HL-60 (cell line): ENCODE results near the gene PTPRN2.

Source experiments
- DNase-seq, 2 experiments: peaks; one replicate each; pipeline ENCODE4 v3.0.0-alpha.2; 2010 to 2020; ENCODE audit warnings: low read depth in 1 of 2, low spot score in 1 of 2
- H3K27ac ChIP-seq: fragments of 250-450 bp; sonication (Bioruptor Pico); replicated peaks from 2 replicates; pipeline ENCODE4 v1.5.1; 2020; ENCODE audit warnings: mild to moderate bottlenecking, moderate library complexity
- H3K27me3 ChIP-seq: fragments of 250-450 bp; sonication (Bioruptor Pico); 2 replicates; pipeline ENCODE4 v1.5.1; 2021; ENCODE audit warnings: mild to moderate bottlenecking, moderate library complexity; ENCODE audit not compliant: insufficient read depth, poor library complexity, severe bottlenecking
- H3K4me3 ChIP-seq: replicated peaks from 2 replicates; pipeline ENCODE4 v1.5.1; 2011; ENCODE audit warnings: mild to moderate bottlenecking, control low read depth, low read length; ENCODE audit not compliant: insufficient read depth
- GABPA ChIP-seq: IDR thresholded peaks from 2 replicates; pipeline ENCODE4 v1.6.1; 2012; ENCODE audit warnings: low read depth
- POLR2AphosphoS5 ChIP-seq: IDR thresholded peaks from 2 replicates; pipeline ENCODE4 v1.6.1; 2012; ENCODE audit warnings: low read depth
- SPI1 ChIP-seq: IDR thresholded peaks from 2 replicates; pipeline ENCODE4 v1.6.1; 2012; ENCODE audit warnings: low read depth, mild to moderate bottlenecking, borderline replicate concordance
- TF ChIP-seq, protein P1 (sequence below): IDR thresholded peaks from one replicate; pipeline ENCODE4 v1.5.1; 2011; ENCODE audit warnings: low read length, control low read depth, inconsistent platforms; ENCODE audit not compliant: insufficient read depth
- TF ChIP-seq, protein P2 (sequence below): IDR thresholded peaks from 2 replicates; pipeline ENCODE4 v1.6.1; 2012; ENCODE audit warnings: low read depth; ENCODE audit not compliant: insufficient replicate concordance

PTPRN2 gene

DNA sequence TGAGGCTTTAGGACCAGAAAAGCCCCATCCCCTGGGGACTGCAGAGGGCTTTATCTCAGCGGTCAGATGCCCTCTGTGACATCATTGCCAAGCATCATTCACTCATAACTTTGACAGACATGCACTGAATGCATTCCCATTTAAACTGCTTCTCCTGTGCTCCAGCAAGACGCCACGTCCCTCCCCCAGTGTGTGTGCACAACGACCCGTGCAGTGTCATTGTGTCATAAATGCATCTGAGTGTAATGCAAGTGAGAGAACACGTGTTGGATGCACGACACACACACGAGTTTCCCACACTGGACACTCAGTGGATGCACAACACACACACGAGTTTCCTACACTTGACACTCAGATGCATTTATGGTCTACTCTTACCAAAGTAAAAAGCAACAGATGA lies 337.9 kb downstream of the PTPRN2 start:
- DNase-seq, result no peak
- Histone ChIP-seq H3K27me3 (no peaks in the 10 kb centered on the region), H3K4me3 (no peak overlapping the region), H3K27ac (no peak overlapping the region)
- TF ChIP-seq, protein P1, sequence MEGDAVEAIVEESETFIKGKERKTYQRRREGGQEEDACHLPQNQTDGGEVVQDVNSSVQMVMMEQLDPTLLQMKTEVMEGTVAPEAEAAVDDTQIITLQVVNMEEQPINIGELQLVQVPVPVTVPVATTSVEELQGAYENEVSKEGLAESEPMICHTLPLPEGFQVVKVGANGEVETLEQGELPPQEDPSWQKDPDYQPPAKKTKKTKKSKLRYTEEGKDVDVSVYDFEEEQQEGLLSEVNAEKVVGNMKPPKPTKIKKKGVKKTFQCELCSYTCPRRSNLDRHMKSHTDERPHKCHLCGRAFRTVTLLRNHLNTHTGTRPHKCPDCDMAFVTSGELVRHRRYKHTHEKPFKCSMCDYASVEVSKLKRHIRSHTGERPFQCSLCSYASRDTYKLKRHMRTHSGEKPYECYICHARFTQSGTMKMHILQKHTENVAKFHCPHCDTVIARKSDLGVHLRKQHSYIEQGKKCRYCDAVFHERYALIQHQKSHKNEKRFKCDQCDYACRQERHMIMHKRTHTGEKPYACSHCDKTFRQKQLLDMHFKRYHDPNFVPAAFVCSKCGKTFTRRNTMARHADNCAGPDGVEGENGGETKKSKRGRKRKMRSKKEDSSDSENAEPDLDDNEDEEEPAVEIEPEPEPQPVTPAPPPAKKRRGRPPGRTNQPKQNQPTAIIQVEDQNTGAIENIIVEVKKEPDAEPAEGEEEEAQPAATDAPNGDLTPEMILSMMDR, result no peak
- TF ChIP-seq, protein P2, sequence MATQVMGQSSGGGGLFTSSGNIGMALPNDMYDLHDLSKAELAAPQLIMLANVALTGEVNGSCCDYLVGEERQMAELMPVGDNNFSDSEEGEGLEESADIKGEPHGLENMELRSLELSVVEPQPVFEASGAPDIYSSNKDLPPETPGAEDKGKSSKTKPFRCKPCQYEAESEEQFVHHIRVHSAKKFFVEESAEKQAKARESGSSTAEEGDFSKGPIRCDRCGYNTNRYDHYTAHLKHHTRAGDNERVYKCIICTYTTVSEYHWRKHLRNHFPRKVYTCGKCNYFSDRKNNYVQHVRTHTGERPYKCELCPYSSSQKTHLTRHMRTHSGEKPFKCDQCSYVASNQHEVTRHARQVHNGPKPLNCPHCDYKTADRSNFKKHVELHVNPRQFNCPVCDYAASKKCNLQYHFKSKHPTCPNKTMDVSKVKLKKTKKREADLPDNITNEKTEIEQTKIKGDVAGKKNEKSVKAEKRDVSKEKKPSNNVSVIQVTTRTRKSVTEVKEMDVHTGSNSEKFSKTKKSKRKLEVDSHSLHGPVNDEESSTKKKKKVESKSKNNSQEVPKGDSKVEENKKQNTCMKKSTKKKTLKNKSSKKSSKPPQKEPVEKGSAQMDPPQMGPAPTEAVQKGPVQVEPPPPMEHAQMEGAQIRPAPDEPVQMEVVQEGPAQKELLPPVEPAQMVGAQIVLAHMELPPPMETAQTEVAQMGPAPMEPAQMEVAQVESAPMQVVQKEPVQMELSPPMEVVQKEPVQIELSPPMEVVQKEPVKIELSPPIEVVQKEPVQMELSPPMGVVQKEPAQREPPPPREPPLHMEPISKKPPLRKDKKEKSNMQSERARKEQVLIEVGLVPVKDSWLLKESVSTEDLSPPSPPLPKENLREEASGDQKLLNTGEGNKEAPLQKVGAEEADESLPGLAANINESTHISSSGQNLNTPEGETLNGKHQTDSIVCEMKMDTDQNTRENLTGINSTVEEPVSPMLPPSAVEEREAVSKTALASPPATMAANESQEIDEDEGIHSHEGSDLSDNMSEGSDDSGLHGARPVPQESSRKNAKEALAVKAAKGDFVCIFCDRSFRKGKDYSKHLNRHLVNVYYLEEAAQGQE, result no peak
- TF ChIP-seq POLR2AphosphoS5 (no peak), GABPA (no peak), SPI1 (no peak)

DNA sequence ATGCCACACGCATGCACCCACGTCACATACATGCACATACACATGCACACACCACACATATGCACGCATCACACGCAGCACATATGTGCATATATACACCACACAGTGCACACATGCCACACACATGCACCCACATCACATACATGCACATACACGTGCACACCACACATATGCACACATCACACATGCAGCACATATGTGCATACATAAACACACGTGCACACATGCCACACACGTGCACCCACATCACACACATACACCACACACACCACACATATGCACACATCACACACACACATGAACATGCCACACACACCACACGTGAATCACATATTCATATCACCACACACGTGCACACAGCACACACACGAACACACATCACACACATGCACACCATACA lies 338.8 kb downstream of the PTPRN2 start:
- Histone ChIP-seq H3K4me3 (no peak overlapping the region), H3K27ac (no peak overlapping the region), H3K27me3 (no peaks in the 10 kb centered on the region)
- DNase-seq, result no peak
- TF ChIP-seq GABPA (no peak), SPI1 (no peak), POLR2AphosphoS5 (no peak)
- TF ChIP-seq, protein P1, result no peak

DNA sequence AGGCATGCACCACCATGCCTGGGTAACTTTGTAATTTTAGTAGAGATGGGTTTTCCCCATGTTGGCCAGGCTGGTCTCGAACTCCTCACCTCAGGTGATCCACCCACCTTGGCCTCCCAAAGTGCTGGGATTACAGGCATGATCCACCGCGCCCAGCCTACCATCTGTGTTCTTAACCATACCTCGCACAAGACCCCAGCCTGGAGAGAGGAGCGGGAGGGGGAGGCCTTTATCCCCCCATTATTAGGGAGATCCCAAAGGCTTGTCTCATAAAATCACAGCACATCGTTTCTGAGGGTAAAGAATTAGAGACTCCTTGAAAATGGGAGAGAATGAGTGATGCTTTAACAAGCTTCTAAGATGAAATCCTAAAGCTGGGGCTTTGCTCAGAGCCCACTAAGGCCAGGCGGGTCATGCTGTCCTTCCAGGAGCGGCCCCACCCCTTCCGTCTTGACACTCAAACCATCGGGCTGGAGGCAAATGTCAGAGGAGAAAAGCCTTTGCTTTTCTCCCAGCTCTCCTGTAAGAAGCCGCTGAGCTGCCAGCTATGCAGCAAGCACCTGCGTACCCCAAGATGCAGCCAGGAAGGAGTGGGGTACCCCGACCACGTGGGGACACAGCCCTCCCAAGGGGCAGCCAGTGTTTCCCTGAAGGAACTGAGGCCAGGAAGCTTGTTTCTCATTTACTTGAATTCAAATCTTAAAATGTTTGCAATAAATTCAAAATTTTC lies 339.7 kb downstream of the PTPRN2 start:
- Histone ChIP-seq H3K27ac (no peak overlapping the region), H3K27me3 (no peaks in the 10 kb centered on the region), H3K4me3 (no peak overlapping the region)
- no peak for DNase-seq
- no peak for TF ChIP-seq GABPA
- TF ChIP-seq, protein P2, result no peak

DNA sequence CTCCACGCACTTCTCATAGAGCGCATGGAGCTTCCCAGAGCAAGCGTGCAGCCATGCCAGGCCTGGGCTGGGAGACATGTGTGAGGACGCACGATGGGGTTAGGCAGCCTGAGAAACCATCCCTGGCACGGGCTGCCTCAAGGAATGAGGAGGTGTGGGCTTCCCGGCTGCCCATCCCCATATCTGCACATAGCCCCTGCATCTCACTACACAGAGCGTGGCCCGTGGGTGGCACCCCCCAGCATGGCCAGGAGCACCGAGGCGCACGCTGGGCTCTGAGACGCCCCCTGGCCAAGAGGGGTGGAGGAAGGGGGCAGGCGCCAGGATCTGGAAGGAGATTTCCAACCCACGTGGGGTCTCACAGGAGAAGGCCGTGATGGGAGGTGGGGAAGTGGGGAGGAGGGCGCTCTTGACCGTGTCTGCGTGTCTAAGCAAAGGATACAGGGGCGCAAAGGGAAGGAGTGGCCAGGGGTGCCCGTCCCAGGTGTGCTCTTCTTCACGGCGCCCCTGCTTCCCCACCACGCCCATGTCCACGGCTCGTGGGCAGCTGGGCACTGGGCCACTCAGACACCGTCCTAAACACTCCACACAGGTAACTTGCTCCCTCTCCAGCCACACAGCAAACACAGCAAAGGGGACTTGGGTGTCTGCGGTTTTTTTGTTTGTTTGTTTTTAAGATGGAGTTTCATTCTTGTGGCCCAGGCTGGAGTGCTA lies 340.5 kb downstream of the PTPRN2 start:
- TF ChIP-seq, protein P1, result no peak
- H3K27me3 ChIP-seq, result no peaks in the 10 kb centered on the region

More for the DNA sequence above, 340.5 kb downstream of the PTPRN2 start:
- Histone ChIP-seq H3K27ac (no peak overlapping the region), H3K4me3 (no peak overlapping the region)
- DNase-seq, result no peak
